GM19468 (cell line): ENCODE results near the gene SERPINA12.
"Not testable (repeated sequence)": the region's sequence is repeated elsewhere in the genome, so short reads cannot be mapped to it uniquely, and the experiment has no call there.

Experiments used
- ATAC-seq: cut with Tn5 transposase; IDR thresholded peaks from one replicate; pipeline ENCODE4 v1.9.1; 2021; ENCODE audit warnings: mild to moderate bottlenecking, moderate library complexity, moderate number of reproducible peaks; ENCODE audit not compliant: unreplicated experiment; ENCODE audit errors: extremely low read depth

The SERPINA12 gene

DNA sequence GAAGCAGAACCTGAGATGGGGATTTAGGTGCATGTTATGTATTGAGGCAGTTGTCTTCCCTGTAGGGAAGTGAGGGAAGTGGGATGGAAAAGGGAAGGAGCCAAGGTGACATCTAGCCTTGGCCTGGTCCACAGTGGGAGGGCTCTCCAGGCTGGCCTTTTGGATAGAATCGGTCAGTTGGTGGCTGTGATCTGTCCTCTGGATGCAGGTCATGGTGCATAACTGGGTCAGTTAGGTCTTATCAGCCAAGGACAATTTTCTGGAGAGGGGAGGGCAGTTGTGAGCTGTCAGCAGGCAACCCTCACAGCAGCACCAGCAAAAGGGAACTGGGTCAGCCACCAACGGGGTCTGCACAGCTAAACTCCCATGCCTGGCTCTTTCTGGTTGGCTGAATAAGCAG, 9.6 kb downstream of the SERPINA12 start:
- ATAC-seq = no peak

DNA sequence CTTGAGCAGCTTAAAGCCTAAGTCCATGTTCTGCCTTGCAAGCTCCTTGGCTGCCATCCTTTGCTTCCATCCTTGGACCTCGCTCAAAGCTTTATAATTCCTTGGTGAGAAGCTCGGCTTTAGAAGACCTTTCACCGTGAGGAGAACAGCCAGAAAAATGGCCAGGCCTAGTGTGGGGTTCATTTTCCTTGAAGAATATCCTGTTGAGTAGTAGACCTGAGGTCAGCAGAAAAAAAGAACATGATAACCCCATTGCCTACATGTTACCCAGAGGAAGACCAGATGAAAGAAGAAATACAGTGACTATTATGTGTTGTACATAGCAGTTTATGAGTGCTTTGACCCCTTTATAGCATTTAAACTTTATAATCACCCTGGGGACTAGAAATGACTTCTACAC, 11.1 kb downstream of the SERPINA12 start:
- ATAC-seq = no peak

GRCh38 chr14:94494085-94494484, 15.2 kb downstream of the SERPINA12 start:
- no peak for ATAC-seq

GRCh38 chr14:94491511-94491910, 17.8 kb downstream of the SERPINA12 start:
- no peak for ATAC-seq

DNA sequence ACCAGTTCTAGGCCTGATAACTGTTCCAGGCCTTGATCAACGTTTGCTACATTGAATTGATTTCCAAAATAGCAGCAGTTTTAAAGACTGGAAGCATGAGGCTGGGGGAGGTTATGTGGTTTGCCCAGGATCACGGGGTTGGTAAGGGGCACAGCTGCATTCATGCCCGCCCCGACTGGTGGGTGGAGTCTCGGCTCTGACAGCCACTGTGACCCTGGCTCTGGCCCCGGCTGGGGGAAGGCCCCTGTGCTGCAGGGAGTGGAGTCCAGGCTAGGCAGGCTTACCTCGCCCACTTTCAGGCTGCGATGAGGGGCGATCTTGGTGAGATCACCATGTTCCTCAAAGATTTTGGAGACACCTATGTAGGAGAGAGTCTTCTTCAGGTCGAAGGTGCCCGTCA, 19.9 kb downstream of the SERPINA12 start:
- ATAC-seq = no peak

DNA sequence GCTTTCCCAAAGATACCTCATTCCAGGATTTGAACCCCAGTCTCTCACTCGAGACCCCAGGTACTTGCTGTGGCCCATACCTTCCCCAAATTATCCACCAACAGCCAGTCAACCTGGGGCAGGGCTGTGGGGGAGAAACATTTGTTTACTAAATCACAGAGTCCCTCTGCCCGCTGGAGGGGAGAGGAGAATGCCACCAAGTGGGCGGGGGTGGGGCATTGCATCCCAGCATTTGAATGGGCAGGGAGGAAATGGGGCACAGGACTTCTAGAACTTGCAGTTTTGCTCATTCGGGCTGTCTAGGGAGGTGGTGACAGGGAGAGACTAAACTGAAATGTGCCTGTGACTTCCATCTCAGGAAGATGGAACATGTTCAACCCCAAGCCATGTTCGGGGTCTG, 22.4 kb downstream of the SERPINA12 start:
- no peak for ATAC-seq

DNA sequence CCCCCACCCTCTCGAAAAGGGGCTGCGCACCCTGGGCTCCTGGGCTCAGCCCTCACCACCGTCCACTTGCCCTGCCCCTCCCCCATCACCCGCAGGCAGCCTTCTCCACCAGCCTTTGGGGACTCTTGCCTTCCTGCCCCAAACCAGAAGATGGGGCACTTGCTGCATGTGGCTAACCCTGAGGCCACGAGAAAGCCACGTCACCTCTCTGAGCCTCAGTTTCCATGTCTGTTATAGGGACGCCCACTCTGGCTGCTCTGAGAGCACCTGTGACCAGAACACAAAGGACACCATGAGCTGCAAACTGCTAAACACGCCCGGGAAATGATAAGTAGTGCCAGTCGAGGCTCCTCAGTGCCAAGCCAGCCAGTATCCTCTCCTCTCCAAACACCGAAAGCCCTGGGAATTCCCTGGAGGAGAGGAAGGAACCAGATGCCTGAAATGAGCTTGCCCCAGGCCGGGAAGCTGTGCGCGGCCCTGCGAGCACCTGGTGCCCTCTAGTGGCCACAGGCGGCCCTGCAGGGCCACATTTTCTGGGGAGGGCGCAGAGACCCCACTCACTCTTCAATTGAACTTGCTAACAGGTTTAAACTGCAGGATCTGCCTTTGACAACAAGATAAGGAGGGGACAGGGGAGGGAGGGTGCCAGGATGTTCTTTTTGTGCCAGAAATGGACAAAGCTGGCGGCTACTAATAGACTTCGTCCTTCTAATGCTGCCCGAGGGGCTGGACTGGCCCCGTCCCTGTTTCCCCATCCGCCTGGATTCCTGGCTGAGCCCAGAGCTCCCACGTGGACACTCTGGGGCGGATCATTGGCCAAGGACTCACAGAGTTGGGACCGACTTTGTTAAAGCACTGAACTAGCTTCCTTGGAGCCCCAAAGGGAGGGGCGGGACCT, 23.1 kb downstream of the SERPINA12 start:
- ATAC-seq = no peak

GRCh38 chr14:94484481-94484880, 24.8 kb downstream of the SERPINA12 start:
- no peak for ATAC-seq

GRCh38 chr14:94483729-94484275, 25.5 kb downstream of the SERPINA12 start:
- no peak for ATAC-seq

DNA sequence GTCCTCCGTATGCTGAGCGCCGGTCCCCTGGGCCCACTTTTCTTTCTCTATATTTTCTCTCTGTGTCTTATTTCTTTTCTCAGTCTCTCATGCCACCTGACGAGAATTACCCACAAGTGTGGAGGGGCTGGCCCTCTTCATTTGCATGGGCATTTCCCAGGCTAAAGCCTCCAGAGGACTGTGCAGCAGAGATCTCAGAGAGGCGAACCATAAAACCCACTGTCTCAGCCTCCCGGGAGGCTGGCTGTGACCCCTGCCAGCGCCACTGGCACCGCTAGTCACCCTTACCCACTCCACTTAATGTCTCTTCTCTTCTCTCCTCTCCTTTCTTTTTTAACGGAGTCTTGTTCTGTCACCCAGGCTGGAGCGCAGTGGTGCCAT, 26.2 kb downstream of the SERPINA12 start:
- ATAC-seq = peak; percentile 56

GRCh38 chr14:94482132-94483070, 26.9 kb downstream of the SERPINA12 start:
- not testable (repeated sequence) for ATAC-seq

DNA sequence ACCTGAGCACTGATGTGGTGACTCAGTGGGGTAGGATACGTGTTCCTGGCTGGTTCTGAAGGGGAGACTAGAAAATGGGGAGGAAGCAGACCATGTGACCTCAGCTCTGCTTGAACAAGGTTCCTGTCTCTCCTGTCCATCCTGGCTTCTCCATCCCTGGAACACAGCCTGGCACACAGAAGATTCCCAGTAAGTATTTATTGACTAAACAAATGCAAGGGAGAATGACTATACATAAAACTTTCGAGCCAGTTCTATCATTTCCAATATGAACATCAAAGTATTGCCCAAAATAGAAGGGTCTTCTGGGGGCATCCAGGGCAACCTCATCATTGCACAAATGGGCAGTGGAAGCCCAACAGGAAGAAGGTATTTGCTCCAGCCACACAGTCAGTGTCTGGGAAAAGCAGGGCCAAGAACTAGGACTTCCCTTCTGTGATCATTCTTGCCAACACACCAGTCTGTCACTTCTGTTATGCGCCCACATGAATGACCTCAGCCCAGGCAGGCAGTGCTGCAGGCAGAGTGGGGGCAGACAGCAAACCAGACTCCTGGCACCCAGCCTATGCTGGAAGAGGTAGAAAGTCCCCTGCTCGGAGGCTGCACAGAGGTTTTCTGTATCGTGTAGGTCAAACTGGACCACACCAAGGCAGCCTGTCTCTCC, 27.7 kb downstream of the SERPINA12 start:
- no peak for ATAC-seq

GRCh38 chr14:94480809-94481208, 28.5 kb downstream of the SERPINA12 start:
- ATAC-seq = no peak

- no peak for ATAC-seq
Observed at GRCh38 chr14:94478420-94478819, 30.8 kb downstream of the SERPINA12 start.

GRCh38 chr14:94476023-94476422, 33.2 kb downstream of the SERPINA12 start, which contains the start of gene SERPINA9:
TSS of gene SERPINA9 (minus strand) at chr14:94476197. CDS start at chr14:94469840, 6,357 bp downstream.
- no peak for ATAC-seq

- no peak for ATAC-seq
Observed at GRCh38 chr14:94474581-94475031, 34.7 kb downstream of the SERPINA12 start.

DNA sequence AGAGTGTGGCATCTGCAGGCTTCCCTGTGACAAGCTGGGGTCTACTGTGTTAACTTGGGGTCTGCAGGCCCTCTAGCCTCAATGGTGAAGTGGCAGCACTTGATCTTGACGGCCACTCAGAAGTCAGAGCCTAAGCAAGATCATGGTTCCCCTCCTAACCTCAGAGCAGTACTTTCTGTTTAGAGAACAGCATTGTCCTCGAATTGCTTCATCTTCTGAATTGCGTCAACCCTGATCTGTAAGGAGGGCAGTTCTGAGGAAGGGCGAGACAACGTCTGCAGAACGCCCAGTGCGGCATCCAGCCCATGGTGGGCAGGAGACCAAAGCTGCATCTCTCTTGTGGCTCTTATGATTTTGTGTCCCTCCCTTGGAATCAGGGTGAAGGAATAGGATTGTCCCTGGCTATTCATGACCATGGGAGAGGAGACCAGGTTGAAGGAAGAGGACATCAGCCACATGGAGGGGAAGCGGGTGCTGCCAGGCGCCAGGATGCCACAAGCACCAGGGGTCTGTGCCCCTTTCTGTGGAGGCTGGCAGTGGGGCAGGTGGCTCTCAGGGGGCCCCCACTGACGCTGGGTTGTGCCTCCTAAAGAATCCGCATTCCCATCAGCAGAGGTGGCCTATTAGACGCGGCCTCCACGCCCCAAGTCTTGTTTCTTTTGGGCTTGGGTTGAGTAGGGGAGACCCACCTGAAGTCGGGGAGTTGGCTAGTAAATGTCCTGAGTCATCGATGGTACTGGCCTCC, 35.4 kb downstream of the SERPINA12 start:
- ATAC-seq = no peak

GRCh38 chr14:94472842-94473241, 36.4 kb downstream of the SERPINA12 start:
- ATAC-seq = no peak

DNA sequence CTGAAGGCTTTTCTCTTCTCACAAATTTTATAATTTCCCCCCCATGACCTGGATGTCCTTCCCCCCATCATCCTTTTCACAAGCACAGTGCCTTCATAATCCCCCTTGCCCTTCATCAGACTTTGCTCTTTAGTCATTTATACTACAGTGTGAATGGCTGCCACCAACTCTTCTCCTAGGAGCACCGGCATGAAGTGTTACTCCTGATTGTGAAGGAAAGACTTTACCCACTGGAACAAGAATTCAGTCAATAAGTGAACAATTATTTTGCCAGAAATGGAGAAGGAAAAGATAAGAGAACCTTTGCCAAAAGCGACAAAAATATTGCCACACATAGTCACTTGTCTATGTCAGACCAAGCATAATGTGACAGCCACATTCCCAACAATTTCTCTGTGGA, 38.2 kb downstream of the SERPINA12 start:
- ATAC-seq = no peak
